ENCODE measurements around the gene LECT2.

LECT2 gene

DNA sequence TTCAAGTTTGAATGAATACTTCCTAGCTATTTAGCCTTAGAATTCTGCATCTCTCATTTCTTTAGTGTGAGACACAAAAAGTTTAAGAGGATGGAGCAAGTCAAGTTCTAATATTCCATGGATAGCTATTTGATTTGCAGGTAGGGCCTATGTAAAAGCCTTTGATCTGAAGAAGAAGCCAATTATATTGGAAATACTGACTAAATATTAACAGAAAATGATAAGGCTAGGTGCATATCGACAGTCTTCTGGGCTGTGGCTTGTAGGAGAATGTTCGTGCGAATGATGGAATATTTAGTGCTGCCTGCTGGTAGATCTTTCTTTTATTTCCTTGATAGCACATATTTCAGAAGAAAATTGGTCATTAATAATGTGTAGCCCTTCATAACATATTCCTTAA, at the start of gene LECT2:
Gene LECT2, minus strand, starts transcription at position 85 of the 400 bp plus-strand sequence. CDS start 150 bp downstream, outside the sequence.
- in situ Hi-C loops (cut with MboI; ENCODE audit: low pct_unique_long_range_greater_than_20kb, low sequenced_read_pairs, unreplicated experiment): no loop called here
- TF ChIP-seq, protein P1, sequence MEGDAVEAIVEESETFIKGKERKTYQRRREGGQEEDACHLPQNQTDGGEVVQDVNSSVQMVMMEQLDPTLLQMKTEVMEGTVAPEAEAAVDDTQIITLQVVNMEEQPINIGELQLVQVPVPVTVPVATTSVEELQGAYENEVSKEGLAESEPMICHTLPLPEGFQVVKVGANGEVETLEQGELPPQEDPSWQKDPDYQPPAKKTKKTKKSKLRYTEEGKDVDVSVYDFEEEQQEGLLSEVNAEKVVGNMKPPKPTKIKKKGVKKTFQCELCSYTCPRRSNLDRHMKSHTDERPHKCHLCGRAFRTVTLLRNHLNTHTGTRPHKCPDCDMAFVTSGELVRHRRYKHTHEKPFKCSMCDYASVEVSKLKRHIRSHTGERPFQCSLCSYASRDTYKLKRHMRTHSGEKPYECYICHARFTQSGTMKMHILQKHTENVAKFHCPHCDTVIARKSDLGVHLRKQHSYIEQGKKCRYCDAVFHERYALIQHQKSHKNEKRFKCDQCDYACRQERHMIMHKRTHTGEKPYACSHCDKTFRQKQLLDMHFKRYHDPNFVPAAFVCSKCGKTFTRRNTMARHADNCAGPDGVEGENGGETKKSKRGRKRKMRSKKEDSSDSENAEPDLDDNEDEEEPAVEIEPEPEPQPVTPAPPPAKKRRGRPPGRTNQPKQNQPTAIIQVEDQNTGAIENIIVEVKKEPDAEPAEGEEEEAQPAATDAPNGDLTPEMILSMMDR (IDR thresholded peaks at IDR 0.05; ENCODE audit: extremely low read depth, insufficient read depth, missing control alignments): no peak

DNA sequence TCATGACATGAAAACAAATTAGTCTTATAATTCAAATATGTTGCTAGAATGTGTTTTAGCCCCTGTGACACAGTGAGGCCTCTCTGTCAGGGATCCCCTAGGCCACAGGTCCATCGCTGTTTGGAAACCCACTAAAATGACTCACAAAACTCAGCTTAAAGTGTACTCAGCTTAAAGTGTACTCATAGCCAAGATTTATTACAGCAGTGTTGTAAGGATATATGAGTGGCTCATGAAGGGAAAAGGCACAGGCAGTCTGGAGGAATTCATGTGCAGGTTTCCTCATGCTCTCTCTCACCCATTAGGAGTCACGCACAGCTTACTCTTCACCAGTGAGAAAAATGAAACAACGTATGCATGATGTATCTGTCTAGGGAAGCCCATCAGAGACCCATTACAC, 49.7 kb upstream of the LECT2 start:
- DNase-seq (ENCODE audit: low spot score): no peak
- in situ Hi-C loops (cut with MboI; ENCODE audit: low pct_unique_long_range_greater_than_20kb, low sequenced_read_pairs, unreplicated experiment): no loop called here
- TF ChIP-seq, protein P1 (IDR thresholded peaks at IDR 0.05; ENCODE audit: extremely low read depth, insufficient read depth, missing control alignments): no peak

More for the DNA sequence above, at the start of gene LECT2:
- no peak for DNase-seq (ENCODE audit: low spot score)

DNA sequence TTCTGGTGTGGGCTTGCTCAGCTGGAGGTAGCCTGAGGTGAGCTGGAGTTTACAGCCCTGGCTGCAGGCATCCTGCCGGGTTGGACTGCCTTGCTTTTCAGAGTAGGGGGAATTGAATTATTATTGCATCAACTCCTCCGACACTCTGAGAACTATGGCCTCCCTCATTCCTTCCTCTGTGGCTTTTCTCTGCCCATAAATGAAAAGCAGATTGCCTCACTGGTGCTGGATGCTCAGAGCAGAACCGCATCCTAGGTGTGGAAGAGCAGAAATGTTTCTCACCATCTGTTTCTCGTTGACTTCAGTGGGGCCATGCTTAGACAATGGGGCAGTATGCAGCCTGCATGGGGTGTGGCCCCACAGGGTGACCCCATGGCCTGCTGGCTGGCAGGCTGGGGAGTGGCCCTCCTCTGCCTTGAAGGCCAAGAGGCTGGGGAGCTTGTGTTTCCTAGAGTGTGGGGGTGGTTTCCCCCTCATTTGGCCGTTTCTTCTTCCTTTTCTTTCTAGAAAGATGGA, 46.7 kb upstream of the LECT2 start:
- TF ChIP-seq, protein P1 (IDR thresholded peaks at IDR 0.05; ENCODE audit: extremely low read depth, insufficient read depth, missing control alignments): no peak
- in situ Hi-C loops (cut with MboI; ENCODE audit: low pct_unique_long_range_greater_than_20kb, low sequenced_read_pairs, unreplicated experiment): no loop called here

DNA sequence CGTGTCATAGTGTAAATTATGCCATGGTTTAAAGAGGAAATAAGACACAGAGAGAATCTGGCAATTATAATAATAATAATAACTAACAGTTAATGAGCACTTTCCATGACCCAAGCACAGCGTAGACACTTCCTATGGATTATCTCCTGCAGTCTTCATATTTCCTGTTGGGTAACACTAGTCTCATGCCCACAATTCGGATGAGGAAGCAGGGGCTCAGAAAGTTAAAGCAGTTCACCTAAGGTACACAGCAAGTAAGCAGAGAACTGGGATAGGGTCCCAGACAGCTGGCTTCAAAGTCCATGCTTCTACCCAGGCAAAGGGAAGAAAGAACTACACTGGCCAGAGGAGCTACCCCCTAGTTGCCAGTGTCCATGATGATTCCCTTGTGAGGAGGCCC, 46.1 kb upstream of the LECT2 start:
- in situ Hi-C loops (cut with MboI; ENCODE audit: low pct_unique_long_range_greater_than_20kb, low sequenced_read_pairs, unreplicated experiment): no loop called here
- DNase-seq (ENCODE audit: low spot score): no peak
- TF ChIP-seq, protein P1 (IDR thresholded peaks at IDR 0.05; ENCODE audit: extremely low read depth, insufficient read depth, missing control alignments): no peak

More for the DNA sequence above, 46.7 kb upstream of the LECT2 start:
- no peak for DNase-seq (ENCODE audit: low spot score)

DNA sequence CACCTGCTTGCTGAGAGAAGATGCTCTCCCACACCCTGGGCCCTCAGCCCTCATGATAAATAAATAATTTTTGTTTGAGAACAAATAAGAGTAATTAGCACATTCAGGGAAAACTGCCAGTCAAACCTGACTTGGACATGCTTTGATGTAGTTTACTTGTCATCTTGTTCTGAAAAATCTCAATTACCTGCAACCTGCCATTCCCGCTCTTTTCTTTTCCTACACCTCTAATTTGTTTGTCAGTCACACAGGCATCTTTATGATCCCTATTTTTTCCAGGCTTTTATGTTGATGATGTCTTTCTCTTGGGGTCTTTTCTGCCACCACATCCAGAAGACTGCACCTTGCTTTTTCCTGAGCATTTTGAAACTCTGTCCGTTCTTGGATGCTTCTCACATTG, 45.4 kb upstream of the LECT2 start:
- TF ChIP-seq, protein P1 (IDR thresholded peaks at IDR 0.05; ENCODE audit: extremely low read depth, insufficient read depth, missing control alignments): no peak
- DNase-seq (ENCODE audit: low spot score): no peak
- in situ Hi-C loops (cut with MboI; ENCODE audit: low pct_unique_long_range_greater_than_20kb, low sequenced_read_pairs, unreplicated experiment): no loop called here

DNA sequence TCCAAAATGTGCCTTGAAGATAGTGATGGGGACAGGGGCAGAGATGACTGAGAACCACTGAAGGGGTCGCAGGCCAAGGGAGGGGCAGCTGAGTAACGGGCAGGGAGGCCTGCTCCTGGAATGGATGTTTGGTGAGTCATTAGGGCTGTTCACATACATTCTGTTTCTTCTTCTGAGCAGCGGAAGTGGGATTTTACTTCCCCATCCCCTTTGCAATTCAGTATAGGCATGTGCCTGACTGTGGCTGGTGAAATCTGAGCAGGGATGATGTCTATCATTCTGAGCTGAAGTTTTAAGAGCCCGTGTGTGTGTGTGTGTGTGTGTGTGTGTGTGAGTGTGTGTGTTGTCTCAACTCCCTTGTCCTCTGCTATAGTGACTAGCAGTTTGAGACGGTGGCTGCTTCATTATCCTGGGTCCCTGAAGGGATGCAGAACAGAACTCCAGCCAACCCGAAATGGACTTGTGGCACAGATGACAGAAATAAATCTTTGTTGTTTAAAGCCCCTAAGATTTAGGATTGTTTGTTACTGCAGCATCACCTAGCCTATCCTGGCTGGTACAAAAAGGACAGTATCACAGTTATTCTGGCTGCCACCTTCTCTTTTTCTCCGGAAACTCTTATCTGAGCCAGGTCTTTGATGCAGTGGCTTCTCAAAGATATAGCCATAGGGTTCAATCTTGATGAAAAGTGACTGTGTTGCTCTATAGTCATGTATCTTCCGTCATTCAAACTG, 44.8 kb upstream of the LECT2 start:
- no peak for DNase-seq (ENCODE audit: low spot score)
- TF ChIP-seq, protein P1 (IDR thresholded peaks at IDR 0.05; ENCODE audit: extremely low read depth, insufficient read depth, missing control alignments): no peak
- in situ Hi-C loops (cut with MboI; ENCODE audit: low pct_unique_long_range_greater_than_20kb, low sequenced_read_pairs, unreplicated experiment): no loop called here
